AG04450 (cell line): ENCODE results near the gene FBLN7. TPM values are rescaled to one million over a fixed set of nuclear protein-coding genes. Genes with fewer than 3 reads are reported as not detected.

ENCODE experiments used
- CTCF ChIA-PET: fragments of 300-600, 350-600 bp; formaldehyde crosslinking; extraction: SDS; loops from one replicate; lab custom pipeline; 2022; ENCODE audit warnings: antibody characterized with exemption, inconsistent platforms; lab: Charles Lee
- POLR2A ChIA-PET: fragments of 350-600 bp; formaldehyde crosslinking; extraction: SDS; loops from one replicate; lab custom pipeline; 2021; ENCODE audit warnings: antibody characterized with exemption, inconsistent platforms; lab: Yijun Ruan, JAX
- DNase-seq: peaks from one replicate; pipeline ENCODE4 v3.0.0-alpha.2; 2011; ENCODE audit warnings: low read depth, low spot score
- H3K27ac ChIP-seq: one replicate; pipeline ENCODE4 v1.5.1; 2012; ENCODE audit warnings: low read depth, low read length, control low read depth
- H3K27me3 ChIP-seq: one replicate; pipeline ENCODE4 v1.6.0; 2012; ENCODE audit warnings: low read length; ENCODE audit not compliant: control insufficient read depth, insufficient read depth
- H3K4me3 ChIP-seq: 2 replicates; pipeline ENCODE4 v1.5.1; 2011; ENCODE audit warnings: mild to moderate bottlenecking, low read depth, low read length, control low read depth
- H3K9me3 ChIP-seq: 2 replicates; pipeline ENCODE4 v1.5.1; 2012; ENCODE audit warnings: low read length; ENCODE audit not compliant: control insufficient read depth, insufficient read depth
- polyA plus RNA-seq: library from polyadenylated mRNA; depleted of rRNA; stranded (reverse); fragments of >200 nt; gene quantifications from 2 replicates; pipeline ENCODE4 v1.2.3, GENCODE V29; 2011
- TF ChIP-seq, protein P1 (sequence below): IDR thresholded peaks from 2 replicates; pipeline ENCODE4 v1.5.1; 2011; ENCODE audit warnings: low read depth, low read length, control low read depth, inconsistent platforms

FBLN7 gene
- polyA plus RNA-seq, 1 experiment, result 0.22 TPM

DNA sequence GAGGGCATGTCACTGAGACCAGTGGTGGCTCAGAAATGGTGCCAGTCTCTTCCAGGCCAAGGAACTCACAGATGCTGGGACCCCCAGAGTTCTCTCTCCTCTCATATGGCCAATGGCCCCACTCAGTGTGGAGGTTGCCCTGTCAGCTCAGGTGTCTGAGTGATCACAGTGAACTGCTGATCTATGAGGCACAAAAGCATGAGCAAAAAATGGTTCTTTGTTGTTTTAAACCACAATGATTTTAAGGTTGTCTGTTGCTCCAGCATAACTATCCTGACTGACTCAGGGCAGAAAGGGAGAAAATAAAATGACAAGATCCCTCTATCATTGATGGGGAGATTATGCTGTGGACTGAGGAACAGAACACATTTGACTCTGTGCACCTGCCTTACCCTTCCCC is 57.8 kb downstream of the FBLN7 start:
- H3K4me3 ChIP-seq, result no peak overlapping the region
- TF ChIP-seq, protein P1, sequence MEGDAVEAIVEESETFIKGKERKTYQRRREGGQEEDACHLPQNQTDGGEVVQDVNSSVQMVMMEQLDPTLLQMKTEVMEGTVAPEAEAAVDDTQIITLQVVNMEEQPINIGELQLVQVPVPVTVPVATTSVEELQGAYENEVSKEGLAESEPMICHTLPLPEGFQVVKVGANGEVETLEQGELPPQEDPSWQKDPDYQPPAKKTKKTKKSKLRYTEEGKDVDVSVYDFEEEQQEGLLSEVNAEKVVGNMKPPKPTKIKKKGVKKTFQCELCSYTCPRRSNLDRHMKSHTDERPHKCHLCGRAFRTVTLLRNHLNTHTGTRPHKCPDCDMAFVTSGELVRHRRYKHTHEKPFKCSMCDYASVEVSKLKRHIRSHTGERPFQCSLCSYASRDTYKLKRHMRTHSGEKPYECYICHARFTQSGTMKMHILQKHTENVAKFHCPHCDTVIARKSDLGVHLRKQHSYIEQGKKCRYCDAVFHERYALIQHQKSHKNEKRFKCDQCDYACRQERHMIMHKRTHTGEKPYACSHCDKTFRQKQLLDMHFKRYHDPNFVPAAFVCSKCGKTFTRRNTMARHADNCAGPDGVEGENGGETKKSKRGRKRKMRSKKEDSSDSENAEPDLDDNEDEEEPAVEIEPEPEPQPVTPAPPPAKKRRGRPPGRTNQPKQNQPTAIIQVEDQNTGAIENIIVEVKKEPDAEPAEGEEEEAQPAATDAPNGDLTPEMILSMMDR, result no peak
- POLR2A ChIA-PET, result no interaction called here

DNA sequence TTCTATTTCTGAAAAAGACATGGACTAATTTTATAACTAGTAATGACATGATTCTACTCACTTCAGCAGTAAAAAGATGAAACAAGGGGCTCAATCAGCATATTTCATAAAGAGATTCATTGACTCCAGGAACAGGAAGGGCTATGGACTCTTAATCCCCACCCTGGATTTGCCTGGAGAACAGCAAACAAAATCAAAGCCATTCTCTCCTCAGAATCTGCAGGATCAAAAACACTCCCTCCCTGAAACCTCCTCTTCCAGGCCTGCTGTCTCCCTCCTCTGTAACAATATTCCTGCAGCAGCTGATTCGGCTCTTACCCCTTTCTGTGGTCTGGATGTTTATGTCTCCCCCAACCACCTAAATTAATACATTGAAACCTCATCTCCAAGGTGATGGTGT is 59.7 kb downstream of the FBLN7 start:
- no peak overlapping the region for H3K27ac ChIP-seq
- CTCF ChIA-PET, result no interaction called here

More for the DNA sequence above, 57.8 kb downstream of the FBLN7 start:
- CTCF ChIA-PET, result no interaction called here
- Histone ChIP-seq H3K27ac (no peak overlapping the region), H3K27me3 (peaks cover 17% of the 10 kb centered on the region), H3K9me3 (no peaks in the 10 kb centered on the region)
- no peak for DNase-seq

DNA sequence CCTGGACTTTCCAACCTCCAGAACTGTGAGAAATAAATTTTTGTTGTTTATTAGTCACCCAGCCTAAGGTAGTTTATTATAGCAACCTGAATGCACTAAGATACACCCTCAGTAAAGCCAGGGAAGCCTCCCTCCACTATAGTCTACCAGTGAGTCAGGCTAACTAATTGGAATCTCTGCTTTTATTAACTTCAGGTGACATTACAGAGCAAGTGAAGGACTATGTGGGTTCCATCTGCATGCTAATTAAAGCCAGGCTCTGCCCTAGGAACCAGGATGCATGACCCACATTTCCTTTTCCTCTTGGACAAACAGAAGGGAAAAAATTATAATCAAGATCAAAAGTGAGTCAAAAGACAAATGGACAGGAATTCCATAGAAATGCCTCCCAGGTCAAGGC is 60.6 kb downstream of the FBLN7 start:
- TF ChIP-seq, protein P1, result no peak
- H3K9me3 ChIP-seq, result no peaks in the 10 kb centered on the region
- no peak for DNase-seq
- POLR2A ChIA-PET, result no interaction called here
- CTCF ChIA-PET, result no interaction called here
- peaks cover 17% of the 10 kb centered on the region for H3K27me3 ChIP-seq
- H3K27ac ChIP-seq, result no peak overlapping the region
- H3K4me3 ChIP-seq, result no peak overlapping the region

More for the DNA sequence above, 59.7 kb downstream of the FBLN7 start:
- no peak for DNase-seq
- Histone ChIP-seq H3K4me3 (no peak overlapping the region), H3K27me3 (peaks cover 17% of the 10 kb centered on the region), H3K9me3 (no peaks in the 10 kb centered on the region)
- TF ChIP-seq, protein P1, result no peak
- POLR2A ChIA-PET, result no interaction called here

DNA sequence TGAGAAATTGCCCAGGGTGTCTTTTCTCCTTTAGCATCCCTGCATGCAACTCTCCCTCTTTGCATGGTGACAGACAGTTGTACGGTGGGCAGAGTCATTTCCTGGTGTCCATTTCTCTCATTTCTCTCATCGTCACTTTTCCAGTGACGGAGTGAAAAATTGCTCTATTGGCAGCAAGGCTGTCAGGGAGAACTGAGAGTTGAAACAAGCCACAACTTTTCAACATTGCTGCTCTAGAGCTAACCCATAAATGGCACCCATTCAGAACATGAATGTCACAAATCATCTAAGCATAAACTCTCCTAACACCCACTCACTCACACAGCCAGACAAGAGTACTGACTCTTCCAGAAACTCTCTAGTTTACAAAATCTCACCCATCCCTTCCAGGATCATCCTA is 61.0 kb downstream of the FBLN7 start:
- DNase-seq, result no peak
- ChIA-PET POLR2A (no interaction called here), CTCF (no interaction called here)

DNA sequence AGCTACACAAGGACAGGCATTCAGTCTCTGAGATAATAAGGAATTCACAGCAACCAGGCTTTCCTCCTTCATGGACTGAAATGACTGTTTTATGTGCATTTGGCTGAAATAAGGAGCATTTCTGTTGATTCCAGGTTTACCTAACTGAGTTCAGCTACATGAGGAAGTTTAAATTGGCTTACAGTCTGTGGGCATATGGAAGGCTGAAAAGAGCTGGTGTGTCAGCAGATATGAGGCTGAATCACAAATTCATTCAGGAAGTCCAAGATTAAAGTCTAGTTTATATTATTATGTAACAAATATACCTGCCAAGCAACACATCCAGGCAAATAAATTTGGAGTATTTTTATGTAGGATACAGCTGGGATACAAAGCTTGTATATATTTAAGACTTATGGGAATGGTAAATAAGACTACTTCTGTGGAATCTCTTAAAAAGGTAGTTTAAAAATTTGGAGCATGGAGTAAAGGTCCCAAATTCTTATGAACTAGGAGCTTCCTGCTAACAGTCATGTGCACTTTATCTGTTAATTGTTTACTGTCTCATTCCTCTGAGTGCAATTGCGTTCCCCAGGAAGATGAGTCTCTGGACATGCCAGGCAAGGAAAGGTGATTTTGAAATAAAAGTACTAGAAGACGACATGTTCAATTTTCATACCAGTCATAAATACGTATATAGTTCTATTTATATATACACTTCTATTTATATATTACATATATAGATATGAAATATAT is 63.7 kb downstream of the FBLN7 start:
- DNase-seq, result no peak
- ChIA-PET POLR2A (no interaction called here), CTCF (interaction anchor here (1.0 kb wide), 1 partner anchor 22 kb away, joined by 4 read pairs; no protein-coding TSS in a partner anchor)
- Histone ChIP-seq H3K27me3 (peaks cover 6% of the 10 kb centered on the region), H3K9me3 (no peaks in the 10 kb centered on the region), H3K27ac (no peak overlapping the region), H3K4me3 (no peak overlapping the region)
- TF ChIP-seq, protein P1, result no peak

More for the DNA sequence above, 61.0 kb downstream of the FBLN7 start:
- TF ChIP-seq, protein P1, result no peak
- Histone ChIP-seq H3K27ac (no peak overlapping the region), H3K4me3 (no peak overlapping the region), H3K27me3 (peaks cover 17% of the 10 kb centered on the region), H3K9me3 (no peaks in the 10 kb centered on the region)
